Pancreas (tissue), 10 donors: ENCODE data around the gene ABCA2. TPM values are rescaled to one million over a fixed set of nuclear protein-coding genes. Genes with fewer than 3 reads are reported as not detected.
A peak's percentile ranks its signal among the peaks of the same experiment; 100 is the strongest.

ENCODE experiments used
- ATAC-seq, 4 donors: fragments of 200-7000 bp; cut with Tn5 transposase; one replicate each; pipeline versions ENCODE4 v1.8.0 to v1.9.1; 2020; ENCODE audit warnings: mild to moderate bottlenecking in 4 of 4, moderate library complexity in 4 of 4
- DNase-seq, 6 donors: peaks; one replicate each; pipeline ENCODE4 v3.0.0-alpha.2; 2020
- FAIRE-seq: peaks from 2 replicates; lab custom pipeline; 2012; peaks lifted over from hg19 to GRCh38; lab: Jason Lieb, UNC
- H3K27ac ChIP-seq, 4 donors: fragments of 200-600 bp; sonication (generic); 1 replicate in 3 of 4; 2 replicates in 1 of 4; pipeline versions ENCODE4 v1.5.0 to v1.8.0; 2020
- H3K27me3 ChIP-seq, 4 donors: fragments of 200-600 bp; one replicate each; pipeline ENCODE4 v1.8.0; 2021
- H3K36me3 ChIP-seq, 3 donors: fragments of 200-600 bp; sonication (generic) in 1 of 3; one replicate each; pipeline versions ENCODE4 v1.5.0 to v1.8.0; 2020 to 2021
- H3K4me1 ChIP-seq, 3 donors: fragments of 200-600 bp; one replicate each; pipeline ENCODE4 v1.8.0; 2021
- H3K4me3 ChIP-seq, 4 donors: fragments of 200-600 bp; sonication (generic) in 2 of 4; one replicate each; pipeline versions ENCODE4 v1.5.0 to v1.8.0; 2020 to 2021
- H3K9me3 ChIP-seq, 4 donors: fragments of 200-600 bp; one replicate each; pipeline ENCODE4 v1.8.0; 2021
- WGBS, 2 donors: extraction: QIAGEN DNeasy Blood & Tissue Kit; methylation state at CpG; one replicate each; pipeline ENCODE4 v1.1.7; 2013; 5-methylcytosine and 5-hydroxymethylcytosine counted together
- intact Hi-C, 3 donors: fragments of 100-400 bp; cut with DNase I; formaldehyde crosslinking; loops; one replicate each; pipeline versions ENCODE4 v1.11.1 to v1.14.2; 2022
- polyA plus RNA-seq, 2 donors: library from polyadenylated mRNA; stranded (reverse); fragments of 200-250 nt; gene quantifications; one replicate each; pipeline ENCODE4 v1.2.3, GENCODE V29; 2013
- total RNA-seq, 6 donors: library from RNA; stranded (reverse); fragmentation: NEBNext Ultra II Directional in 4 of 6; extraction: Animal tissue kit (Norgen Biotek cat#: 25700) in 4 of 6; gene quantifications; one replicate each; pipeline versions ENCODE4 v1.2.1 to v1.2.4, GENCODE V29; 2021 to 2023
- TF ChIP-seq, protein P1 (sequence below), 4 donors: fragments of 200-600 bp; sonication (generic) in 3 of 4; IDR thresholded peaks; one replicate each; pipeline versions ENCODE4 v1.5.0 to v1.8.0; 2021; ENCODE audit warnings: antibody characterized with exemption in 4 of 4
- donor health status: healthy with polysubstance abuse.
- donor health status: DM: no; HTN: no; CAD: no; lungs with moderate emphysema.
- donor health status: DM: no; HTN: no; CAD: no.
- donor health status: control.
- donor health status: control.
- donor health status: Bipolar disorder and iron deficiency.
- donor health status: DM: yes; HTN: yes; CAD: no.
- donor health status: DM: no; HTN: no; CAD: no.
- donor health status: DM: no; HTN: no; CAD: no.
- donor health status: DM: yes; HTN: yes; CAD: no.

Gene ABCA2
- total and polyA plus RNA-seq, 8 donors, result 16.2 to 80.0 (median 27.5) TPM

DNA sequence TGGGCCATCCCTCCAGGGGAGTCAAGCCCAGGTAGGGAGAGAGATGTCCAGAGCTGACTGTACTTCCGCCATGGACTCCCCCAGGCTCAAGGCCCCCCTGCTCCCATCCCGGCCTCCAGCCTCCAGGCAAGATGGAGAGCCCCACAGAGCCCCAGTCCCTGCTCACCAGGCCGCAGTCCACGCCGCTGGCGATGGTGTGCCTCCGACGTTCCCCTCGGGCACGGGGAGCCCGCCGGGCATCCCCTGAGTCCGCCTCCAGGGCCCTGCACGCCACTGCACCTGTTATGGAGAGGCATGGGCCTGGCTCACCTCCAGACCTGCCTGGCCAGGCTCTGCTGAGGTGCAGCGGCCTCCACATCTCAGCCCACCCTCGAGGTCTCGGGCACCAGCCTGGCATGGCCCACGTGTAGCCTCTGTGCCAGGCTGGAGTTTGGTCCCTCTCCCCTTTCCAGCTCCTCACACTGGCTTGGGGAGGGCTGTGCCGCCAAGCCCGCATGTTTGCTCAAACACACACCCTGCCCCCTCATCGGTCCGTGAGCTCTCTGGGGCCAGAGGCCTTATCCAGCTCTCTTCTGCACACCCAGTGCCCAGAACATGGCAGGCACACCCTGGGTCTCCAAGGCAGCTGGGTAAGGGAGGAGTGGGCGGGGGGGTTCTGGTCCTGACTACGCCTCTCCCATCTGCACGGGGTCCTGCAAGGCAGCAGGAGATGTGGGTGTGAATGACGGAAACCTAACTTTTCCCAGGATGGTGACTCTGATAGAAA lies 38.2 kb upstream of the ABCA2 start:
- Histone ChIP-seq H3K4me3 (no peak overlapping the region), H3K36me3 (no peaks in the 10 kb centered on the region), H3K27ac (no peak overlapping the region), H3K9me3 (no peaks in the 10 kb centered on the region), H3K4me1 (peaks cover 0 to 11% (median 10%) of the 10 kb centered on the region in 3 donors), H3K27me3 (no peaks in the 10 kb centered on the region)
- WGBS, 2 donors, result 82 to 89% methylated on average over 26 of the region's 26 CpGs
- FAIRE-seq (no peak), ATAC-seq (no peak), DNase-seq (peak in 3 of 6 donors; percentile 47 to 81 (median 60))
- TF ChIP-seq, protein P1, sequence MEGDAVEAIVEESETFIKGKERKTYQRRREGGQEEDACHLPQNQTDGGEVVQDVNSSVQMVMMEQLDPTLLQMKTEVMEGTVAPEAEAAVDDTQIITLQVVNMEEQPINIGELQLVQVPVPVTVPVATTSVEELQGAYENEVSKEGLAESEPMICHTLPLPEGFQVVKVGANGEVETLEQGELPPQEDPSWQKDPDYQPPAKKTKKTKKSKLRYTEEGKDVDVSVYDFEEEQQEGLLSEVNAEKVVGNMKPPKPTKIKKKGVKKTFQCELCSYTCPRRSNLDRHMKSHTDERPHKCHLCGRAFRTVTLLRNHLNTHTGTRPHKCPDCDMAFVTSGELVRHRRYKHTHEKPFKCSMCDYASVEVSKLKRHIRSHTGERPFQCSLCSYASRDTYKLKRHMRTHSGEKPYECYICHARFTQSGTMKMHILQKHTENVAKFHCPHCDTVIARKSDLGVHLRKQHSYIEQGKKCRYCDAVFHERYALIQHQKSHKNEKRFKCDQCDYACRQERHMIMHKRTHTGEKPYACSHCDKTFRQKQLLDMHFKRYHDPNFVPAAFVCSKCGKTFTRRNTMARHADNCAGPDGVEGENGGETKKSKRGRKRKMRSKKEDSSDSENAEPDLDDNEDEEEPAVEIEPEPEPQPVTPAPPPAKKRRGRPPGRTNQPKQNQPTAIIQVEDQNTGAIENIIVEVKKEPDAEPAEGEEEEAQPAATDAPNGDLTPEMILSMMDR (IDR thresholded peaks at IDR 0.05), result no peak
- intact Hi-C loops, result no loop called here

DNA sequence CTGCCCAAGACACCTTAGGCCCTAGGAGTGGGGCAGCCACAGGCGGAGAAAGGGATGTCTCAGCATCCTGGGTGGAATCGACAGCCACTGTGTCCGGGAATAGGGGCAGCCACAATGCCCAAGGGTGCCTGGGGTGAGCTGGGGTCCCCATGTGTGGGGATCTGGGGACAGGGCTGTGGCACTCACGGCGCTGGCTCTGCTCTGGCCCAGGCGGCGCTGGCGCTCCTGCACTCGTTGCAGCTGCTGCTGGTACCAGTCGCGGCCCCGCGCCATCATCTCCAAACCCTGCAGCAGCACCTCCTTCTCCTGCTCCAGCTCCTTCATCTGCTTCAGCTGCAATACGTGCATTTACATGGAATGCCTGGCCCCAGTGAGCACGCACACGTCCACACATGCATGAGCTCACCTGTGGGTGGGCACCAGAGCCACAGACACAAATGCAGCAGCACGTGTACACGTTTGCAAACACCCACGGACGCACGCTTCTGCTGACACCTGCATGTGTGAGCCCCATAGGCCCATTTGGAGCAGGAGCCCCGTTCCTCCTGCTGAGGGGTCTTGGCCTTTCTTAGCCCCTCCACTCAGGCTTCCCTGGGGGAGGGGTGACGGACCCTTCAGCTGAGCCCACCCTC lies 37.4 kb upstream of the ABCA2 start:
- H3K36me3 ChIP-seq, result no peaks in the 10 kb centered on the region
- H3K9me3 ChIP-seq, result no peaks in the 10 kb centered on the region
- H3K27ac ChIP-seq, result no peak overlapping the region
- no peaks in the 10 kb centered on the region for H3K27me3 ChIP-seq
- peak in 3 of 6 donors; percentile 3 to 72 (median 27) for DNase-seq
- FAIRE-seq, result no peak
- TF ChIP-seq, protein P1 (IDR thresholded peaks at IDR 0.05), result no peak
- peaks cover 0 to 5% (median 5%) of the 10 kb centered on the region in 3 donors for H3K4me1 ChIP-seq
- H3K4me3 ChIP-seq, result no peak overlapping the region
- intact Hi-C loops, result loop anchor here in 1 of 3 donors (2.0 kb wide), 1 partner anchor 17 kb away; no protein-coding TSS in a partner anchor
- no peak for ATAC-seq
- WGBS, 2 donors, result 91 to 92% methylated on average over 23 of the region's 23 CpGs

DNA sequence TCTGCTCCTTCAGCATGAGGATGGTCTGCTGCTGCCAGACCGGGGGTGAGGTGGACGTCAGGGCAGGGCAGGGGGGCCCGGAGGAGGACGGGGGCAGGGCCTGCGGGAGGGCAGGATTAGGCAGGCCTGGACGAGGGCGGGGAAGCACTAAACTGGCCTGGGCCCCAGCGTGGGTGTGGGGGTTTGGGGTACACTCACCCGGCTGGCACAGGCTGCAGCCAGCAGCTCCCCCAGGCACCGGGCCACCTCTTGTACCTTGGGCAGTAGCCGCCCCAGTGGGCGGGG lies 36.8 kb upstream of the ABCA2 start:
- H3K4me3 ChIP-seq, result no peak overlapping the region
- peaks cover 0 to 5% (median 5%) of the 10 kb centered on the region in 3 donors for H3K4me1 ChIP-seq
- no peak for ATAC-seq
- H3K27me3 ChIP-seq, result no peaks in the 10 kb centered on the region
- intact Hi-C loops, result loop anchor here in 1 of 3 donors (2.0 kb wide), 1 partner anchor 16 kb away; no protein-coding TSS in a partner anchor
- no peak for FAIRE-seq
- H3K36me3 ChIP-seq, result no peaks in the 10 kb centered on the region
- no peak overlapping the region for H3K27ac ChIP-seq
- no peaks in the 10 kb centered on the region for H3K9me3 ChIP-seq
- TF ChIP-seq, protein P1 (IDR thresholded peaks at IDR 0.05), result no peak
- peak in 3 of 6 donors; percentile 10 to 79 (median 48) for DNase-seq
- 81 to 90% methylated on average over 12 of the region's 12 CpGs for WGBS, 2 donors

DNA sequence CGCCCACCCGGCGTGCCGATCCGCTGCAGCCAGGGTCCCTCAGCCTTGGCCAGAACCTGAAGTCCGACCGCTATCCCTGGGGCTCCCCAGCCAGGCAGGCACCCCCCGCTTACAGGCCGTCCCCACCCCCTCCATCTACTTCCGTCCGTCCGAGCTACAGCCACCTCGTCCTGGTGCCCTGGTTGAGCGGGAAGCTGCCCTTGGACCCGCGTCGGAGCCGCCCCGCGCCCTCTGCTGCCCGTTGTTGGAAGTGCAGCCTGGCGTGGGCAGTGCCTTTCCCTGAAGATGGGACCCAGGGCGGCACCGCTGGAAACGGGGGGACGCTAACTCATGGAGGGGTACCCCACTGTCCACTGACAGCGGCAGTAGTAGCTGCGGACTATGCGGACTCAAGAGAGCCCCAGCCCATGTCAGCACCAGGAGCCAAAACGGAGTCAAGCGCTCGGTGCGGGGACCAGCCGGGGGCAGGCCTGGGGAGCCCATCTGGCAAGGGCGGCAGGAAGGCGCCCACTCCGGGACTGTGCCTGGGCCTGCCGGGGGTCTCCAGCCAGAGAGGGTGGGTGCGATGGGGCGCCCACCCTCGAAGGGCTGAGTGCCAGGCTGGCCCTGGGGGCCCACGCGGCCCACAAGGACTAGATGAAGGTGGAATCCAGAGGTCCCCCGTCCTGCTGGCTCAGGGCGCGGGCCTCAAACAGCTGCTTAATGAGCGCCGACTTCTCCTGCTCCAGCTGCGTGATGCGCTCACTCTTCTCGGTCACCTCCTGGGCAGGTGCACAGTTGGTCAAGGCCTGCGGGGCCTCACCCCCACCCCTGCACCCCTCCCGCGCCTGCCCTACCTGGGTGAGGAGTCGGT lies 36.2 kb upstream of the ABCA2 start:
- H3K4me1 ChIP-seq, result no peaks in the 10 kb centered on the region
- ATAC-seq (peak; percentile 64 to 85 (median 81)), DNase-seq (peak in 5 of 6 donors; percentile 51 to 95 (median 81)), FAIRE-seq (no peak)
- H3K27ac ChIP-seq, result no peak overlapping the region
- intact Hi-C loops, result loop anchor here in 1 of 3 donors (2.0 kb wide), 1 partner anchor 15 kb away; no protein-coding TSS in a partner anchor
- H3K9me3 ChIP-seq, result no peaks in the 10 kb centered on the region
- H3K4me3 ChIP-seq, result no peak overlapping the region
- H3K27me3 ChIP-seq, result no peaks in the 10 kb centered on the region
- TF ChIP-seq, protein P1 (IDR thresholded peaks at IDR 0.05), result peak; percentile 89 to 97 (median 92)
- 39 to 40% methylated on average over 50 to 55 of the region's 55 CpGs for WGBS, 2 donors
- H3K36me3 ChIP-seq, result no peaks in the 10 kb centered on the region
